HG02610 (cell line): ENCODE data around the gene CDC16.
"Not testable (repeated sequence)": the region's sequence is repeated elsewhere in the genome, so short reads cannot be mapped to it uniquely, and the experiment has no call there.

ENCODE experiments used
- ATAC-seq: cut with Tn5 transposase; IDR thresholded peaks from one replicate; pipeline ENCODE4 v1.9.1; 2021; ENCODE audit warnings: mild to moderate bottlenecking, moderate library complexity; ENCODE audit not compliant: unreplicated experiment

CDC16 gene

DNA sequence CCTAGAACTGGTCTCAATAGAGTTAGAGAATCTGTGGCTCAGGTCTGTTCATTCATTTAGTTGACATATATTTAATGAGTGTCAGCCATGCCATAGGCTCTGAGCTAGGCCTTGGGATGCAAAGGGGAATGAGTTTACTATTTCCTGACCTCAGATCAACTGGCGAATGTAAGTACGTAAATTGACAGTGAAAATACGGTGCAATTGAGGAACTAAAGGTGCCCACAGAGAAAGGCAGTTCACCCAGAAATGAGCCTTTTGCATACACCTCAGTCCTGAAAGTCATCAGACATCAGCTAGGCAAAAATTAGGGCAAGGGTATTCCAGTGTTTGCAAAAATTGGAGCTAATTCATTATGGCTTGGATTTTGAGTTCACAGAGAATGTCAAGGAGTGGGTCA lies 26.1 kb downstream of the CDC16 start:
- no peak for ATAC-seq

DNA sequence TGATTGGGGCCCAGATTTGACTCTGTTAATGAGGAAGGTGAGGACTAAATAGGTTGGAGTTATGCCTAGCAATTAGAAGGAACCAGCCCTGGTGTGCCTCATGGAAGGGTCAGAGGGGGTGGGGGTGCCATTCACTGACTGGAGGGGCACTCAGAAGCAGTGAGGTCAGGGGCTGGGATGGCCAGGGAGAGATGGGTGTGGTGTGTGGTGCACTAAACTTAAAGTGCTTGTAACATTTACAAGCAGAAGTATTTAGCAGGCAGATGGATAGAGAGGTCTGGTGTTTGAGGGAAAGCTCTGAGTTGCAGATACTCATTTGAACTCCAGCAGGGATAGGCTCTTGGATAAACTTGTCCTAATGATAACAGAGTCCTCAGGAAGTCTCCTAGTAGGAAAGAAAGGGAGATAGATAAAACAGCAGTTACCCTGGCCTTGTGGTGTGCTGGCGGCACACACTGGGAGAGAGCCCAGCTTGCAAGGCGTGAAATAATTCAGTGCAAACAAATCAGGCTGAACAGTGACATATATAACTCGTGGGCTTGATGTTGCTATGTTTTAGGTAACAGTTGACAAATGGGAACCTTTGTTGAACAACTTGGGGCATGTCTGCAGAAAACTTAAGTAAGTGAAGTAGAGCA lies 26.8 kb downstream of the CDC16 start:
- ATAC-seq, result no peak

DNA sequence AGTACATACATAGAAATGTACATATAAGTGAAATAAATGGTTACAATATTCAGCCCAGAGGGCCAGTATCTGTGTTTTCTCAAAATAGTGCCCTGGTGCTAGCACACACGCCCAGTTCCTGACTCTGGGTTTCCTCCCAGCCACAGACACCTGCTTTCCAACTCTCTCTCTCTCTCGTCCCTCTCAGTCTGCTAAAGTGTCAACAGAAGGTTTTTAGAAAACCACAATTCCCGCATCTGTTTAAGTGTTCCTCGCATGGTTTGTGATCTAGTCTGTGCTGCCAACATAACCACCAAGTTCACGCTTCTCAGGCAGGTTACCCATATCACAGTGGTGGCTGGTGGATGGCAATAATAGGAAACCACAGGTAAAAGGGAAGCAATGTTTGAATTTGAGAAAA lies 28.9 kb downstream of the CDC16 start:
- no peak for ATAC-seq

DNA sequence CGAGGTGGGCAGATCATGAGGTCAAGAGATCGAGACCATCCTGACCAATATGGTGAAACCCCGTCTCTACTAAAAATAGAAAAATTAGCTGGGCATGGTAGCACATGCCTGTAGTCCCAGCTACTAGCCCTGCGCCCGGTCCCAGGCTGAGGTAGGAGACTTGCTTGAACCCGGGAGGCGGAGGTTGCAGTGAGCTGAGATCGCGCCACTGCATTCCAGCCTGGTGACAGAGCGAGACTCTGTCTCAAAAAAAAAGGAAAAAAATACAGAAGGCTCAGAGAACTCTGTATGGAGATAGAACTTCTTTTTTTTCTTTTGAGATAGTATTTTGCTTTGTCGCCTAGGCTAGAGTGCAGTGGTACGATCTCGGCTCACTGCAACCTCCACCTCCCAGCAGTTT lies 29.6 kb downstream of the CDC16 start:
- ATAC-seq, result not testable (repeated sequence)

DNA sequence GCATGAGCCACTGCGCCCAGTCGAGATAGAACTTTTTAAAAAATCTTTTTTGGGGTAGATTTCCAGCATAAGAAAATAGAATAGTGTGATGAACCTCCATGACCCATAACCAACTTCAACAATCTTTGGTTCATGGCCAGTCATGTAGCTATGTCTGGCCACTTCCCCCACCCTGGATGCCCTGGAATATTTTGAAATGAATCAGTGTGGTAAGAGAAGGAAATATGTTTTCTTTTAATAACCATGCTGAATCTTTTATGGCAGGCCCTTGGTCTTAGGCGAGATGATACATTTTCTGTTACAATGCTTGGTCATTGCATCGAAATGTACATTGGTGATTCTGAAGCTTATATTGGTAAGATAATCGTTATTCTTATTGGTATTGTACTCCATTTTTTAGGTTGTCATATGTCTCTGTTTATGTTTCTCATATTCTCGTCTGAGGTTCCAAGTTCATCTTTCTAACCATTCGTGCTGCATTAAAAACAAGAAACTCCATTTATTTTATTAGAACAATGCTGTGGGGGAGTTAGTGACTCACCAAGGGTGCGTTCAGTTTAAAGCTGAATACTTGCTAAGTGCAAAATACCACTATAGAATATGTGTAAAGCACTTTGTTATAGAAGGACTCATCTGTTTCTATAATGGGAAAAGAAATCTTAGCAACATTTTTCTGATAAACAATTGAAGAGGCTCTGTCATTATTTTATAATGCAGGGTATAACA lies 30.4 kb downstream of the CDC16 start:
- no peak for ATAC-seq

DNA sequence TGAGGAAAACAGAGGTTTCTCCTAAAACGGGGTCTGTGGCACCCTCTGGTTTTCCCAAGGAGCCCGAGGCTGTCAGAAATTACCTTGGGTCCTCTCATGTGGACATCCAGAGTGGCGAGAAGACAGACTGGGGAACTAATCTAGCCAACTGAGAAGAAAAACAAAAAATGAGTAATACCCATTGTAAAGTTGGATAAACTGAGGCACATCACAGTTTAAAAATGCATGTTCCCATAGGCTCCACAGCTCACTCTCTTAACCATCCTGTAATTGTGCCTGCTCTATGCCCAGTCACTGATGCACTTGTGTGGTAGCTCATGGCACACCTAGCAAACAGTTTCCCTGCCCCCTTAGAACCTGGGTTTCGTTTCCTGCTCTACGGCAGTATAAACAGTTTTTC lies 31.5 kb downstream of the CDC16 start:
- ATAC-seq, result no peak

DNA sequence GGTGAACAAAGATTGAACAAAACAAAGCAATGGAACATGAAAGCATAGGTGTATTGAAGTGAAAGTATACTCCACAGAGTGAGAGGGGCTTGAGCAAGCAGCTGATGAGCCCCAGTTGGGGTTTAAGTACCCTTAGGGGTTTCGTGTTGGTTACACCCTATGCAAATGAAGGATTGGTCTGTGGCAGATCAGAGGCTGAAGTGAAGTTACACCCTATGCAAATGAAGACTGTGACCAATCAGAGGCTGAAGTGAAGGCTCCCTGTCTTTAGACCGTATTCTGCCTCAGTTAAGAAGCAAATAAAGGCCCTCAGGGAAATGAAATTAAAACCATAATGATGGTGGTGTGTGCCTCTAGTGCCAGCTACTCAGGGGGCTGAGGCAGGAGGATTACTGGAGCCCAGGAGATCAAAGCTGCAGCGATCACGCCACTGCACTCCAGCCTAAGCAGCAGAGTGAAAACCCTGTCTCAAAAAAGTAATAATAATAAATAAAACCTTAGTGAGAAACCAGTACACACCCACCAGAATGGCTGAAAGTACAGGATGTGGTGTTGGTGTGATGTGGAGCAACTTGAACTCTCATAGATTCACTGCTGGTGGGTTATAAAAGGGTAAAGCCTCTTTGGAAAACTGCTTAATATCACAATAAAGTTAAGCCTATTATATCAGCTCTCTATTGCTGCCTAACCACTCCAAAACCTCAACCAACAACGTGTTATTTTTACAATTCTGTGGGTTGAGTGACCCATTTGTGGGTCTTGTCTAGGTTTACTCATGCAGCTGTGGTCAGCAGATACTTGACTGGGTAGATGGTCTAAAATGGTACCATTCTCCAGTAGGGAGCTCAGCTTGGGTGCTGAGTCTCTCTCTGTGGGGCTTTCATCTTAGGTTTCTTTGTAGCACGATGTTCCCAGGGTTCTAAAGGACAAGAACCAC lies 33.9 kb downstream of the CDC16 start:
- no peak for ATAC-seq

- ATAC-seq, result no peak
These were observed 34.6 kb downstream of the CDC16 start for GRCh38 chr13:114269281-114269770.

- ATAC-seq, result no peak
These were observed 38.3 kb downstream of the CDC16 start for GRCh38 chr13:114272977-114273376.

DNA sequence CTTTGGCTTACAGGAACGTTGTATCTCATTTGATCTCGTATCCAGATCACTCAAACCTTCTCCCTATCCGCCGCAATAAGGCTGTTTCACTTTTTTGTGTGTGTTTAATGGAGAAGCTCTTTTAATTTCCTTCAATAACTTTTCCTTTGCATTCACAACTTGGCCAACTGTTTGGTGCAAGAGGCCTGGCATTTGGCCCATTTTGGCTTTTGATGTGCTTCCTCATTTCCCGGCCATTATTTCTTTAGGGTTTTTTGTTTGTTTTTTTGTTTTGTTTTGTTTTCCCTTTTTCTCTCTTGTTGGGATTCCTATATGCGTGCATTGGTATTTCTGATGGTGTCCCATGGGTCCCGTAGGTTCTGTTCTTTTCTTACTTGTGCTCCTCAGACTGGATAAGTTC lies 40.6 kb downstream of the CDC16 start:
- ATAC-seq, result no peak

- no peak for ATAC-seq
These were observed 44.4 kb downstream of the CDC16 start for GRCh38 chr13:114279146-114279545.

- ATAC-seq, result no peak
These were observed 45.2 kb downstream of the CDC16 start for GRCh38 chr13:114279758-114280355.

DNA sequence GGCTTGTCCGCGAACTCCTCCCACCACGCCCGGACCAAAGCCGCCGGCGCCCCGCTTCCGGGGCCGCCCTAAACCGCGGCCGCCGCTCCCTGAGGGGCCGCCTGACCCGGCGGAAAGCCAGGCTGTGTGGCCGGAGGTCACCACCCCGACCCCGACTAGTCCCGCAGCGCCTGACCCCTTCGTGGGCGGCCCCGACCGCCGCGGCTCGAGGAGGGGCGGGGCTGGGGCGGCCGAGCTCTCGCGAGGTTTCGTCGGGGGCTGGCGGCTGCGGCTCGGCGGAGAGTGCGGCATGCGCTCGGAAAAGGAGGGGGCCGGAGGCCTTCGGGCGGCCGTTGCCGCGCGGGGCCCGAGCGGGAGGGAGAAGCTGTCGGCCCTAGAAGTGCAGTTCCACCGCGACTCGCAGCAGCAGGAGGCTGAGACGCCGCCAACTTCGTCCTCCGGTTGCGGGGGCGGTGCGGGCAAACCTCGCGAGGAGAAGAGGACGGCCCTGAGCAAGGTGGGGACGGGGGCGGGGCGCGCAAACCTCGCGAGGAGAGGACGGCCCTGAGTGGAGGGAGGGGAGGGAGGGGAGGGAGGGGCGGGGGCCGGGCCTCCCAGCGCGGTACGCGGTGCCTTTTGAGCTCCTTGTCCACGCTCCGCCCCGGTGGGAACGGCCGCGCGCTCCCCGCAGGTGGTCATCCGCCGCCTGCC lies 46.8 kb downstream of the CDC16 start, which contains the start of gene UPF3A:
Gene UPF3A, plus strand, starts transcription at position 251 of the 690 bp plus-strand sequence. Its CDS starts 39 bp downstream, at position 290.
- peak; percentile 69 for ATAC-seq

DNA sequence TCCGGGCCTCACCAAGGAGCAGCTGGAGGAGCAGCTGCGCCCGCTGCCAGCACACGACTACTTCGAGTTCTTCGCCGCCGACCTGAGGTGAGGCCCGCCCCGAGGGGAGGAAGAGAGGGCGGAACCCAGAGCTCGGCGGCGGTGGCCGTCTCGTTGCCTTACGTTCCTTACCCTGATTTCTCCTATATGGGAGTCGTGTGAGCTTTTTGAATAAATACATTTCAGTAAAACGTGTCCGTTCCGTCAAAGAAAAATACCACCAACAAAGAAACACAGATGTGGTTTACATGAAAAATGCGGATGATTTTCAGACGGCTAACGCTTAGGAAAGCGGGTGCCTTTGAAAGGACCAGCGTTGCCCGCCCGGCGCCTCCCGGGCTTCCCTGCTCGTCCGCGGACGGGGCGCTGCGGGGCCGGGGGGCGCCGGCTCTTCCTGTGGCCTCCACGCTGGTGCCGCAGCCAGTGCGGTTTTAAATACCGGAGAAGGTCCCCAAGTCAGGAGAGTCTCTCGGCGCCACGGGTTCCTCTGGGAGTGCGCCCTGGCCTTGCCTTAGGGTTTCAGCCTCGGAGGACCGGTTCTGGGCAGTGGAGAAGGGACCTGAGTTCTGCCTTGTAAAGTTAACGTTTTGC lies 47.5 kb downstream of the CDC16 start:
- peak; percentile 52 for ATAC-seq

- ATAC-seq, result no peak
These were observed 48.9 kb downstream of the CDC16 start for GRCh38 chr13:114283576-114283975.

GRCh38 chr13:114284680-114285079 lies 50.0 kb downstream of the CDC16 start:
- no peak for ATAC-seq

DNA sequence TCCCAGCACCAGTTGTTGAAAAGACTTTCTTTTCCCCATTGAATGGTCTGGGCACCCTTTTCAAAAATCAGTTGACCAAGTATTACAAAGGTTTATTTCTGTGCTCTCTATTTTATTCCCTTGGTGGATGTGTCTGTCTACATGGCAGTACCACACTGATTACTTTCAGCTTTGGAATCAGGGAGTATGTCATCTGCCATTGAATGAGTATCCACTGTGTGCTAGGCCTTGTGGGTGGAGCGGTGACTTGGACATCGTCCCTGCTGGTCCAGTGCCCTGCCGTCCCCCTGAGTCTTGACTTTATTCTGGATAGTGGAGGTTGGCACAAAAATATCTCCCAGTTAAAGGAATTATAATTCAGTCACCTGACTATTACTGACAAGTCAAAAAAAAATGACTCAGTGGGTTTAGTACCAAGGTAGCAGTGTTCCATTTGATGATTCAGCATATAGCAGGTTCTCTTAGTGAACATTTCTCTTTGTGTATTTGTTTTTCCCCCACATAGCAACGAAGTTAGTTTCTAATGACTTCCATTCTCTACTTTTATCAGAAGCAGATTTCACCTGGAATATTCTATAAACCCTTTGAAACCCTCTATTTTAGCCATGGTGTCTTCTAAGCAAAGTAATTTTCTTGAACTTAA lies 50.6 kb downstream of the CDC16 start:
- ATAC-seq, result no peak

DNA sequence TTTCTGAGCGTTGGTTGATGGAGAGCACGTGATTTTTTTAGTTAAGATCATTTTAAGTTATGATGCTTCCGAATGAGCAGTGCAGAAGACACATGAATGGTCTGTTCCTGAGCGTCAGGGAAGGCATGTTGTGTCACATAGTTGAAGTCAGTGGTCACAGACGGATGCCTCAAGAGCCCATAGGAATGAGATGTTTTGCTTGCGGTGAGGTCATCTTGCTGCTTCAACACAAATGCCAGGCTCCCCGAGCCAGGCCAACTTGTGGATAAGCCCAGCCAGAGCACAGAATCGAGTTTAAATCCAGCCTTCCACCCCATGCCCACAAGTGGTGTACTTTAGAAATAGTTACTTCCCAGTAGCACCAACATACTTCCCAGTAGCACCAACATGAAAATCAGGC lies 52.1 kb downstream of the CDC16 start:
- ATAC-seq, result no peak

DNA sequence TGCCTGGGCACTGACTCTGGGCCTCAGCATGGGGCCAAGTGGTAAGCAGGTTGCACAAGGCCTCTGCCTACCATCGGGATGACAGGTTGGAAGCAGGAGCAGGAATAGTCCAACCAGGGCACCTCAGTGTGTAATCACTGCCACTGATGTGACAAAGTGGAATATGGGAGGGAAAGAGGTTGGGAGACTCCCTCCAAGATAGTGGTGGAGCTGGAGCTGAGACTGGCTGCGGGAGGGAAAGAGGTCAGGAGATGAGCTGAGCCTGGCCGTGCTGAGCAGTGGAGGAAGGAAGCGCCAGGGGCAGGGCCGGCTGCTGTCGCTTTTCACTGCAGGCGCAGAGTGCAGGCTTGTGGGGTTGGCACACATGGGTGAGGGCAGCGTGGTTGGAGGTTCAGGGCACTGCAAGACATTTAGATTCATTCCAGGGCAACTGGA lies 53.5 kb downstream of the CDC16 start:
- no peak for ATAC-seq
